Measurements from ENCODE around the gene PRR33. TPM values are rescaled to one million over a fixed set of nuclear protein-coding genes. Genes with fewer than 3 reads are reported as not detected.

PRR33 gene
- total and polyA plus RNA-seq, 2 donors (not counting 3 experiments of a cell fraction or from before 2014, with no cell fraction given), result not detected

DNA sequence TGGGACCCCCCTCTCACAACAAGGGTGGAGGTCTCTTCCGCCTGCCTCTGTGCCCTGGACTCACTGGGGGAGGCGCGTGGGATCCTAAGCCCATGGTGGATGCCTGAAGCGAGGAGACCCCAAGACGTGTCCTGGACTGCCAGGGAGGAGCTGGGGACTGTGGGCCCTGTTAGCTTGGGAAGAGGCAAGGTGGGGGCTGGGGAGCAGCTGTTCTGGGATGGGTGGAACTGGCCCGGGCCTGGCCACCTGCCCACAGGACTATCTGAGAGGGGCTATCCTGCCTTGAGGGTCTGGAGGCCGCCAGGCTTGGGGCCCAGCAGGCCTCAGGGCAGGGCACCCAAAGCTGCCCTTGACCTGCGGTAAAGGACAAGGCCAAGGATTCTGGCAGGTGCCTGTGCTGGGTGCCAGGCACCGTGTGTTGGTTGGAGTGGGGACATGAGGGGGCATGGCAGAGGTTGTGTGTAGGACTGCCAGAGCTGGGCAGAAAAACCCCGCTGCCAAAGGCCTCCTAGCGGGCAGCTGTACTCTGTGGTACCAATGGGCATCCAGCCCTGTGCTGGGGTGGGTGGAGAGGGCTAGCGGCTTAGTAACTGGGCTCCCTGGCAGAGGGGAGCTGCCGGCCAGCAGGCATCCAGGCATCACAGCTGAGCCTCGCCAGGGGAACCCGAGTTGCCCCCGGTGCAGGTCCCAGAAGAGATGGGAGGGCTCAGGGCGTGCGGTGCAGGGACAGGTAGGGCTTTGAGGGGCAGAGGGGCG is 38.1 kb downstream of the PRR33 start:
- Histone ChIP-seq H3K4me1 (ENCODE audit: control insufficient read depth, extremely low read depth, insufficient read depth, low read length) (no peaks in the 10 kb centered on the region), H3K9me1 (replicated peaks; ENCODE audit: control insufficient read depth, extremely low read depth, insufficient read depth, low read length) (no peaks in the 10 kb centered on the region), H3K9me3 (replicated peaks; ENCODE audit: control insufficient read depth, insufficient read depth, low read length) (no peaks in the 10 kb centered on the region), H4K20me1 (replicated peaks; ENCODE audit: control insufficient read depth, extremely low read depth, insufficient read depth, low read length) (no peaks in the 10 kb centered on the region), H3K79me2 (ENCODE audit: control insufficient read depth, insufficient read depth, low read length) (no peaks in the 10 kb centered on the region), H3K36me3 (ENCODE audit: control insufficient read depth in 2 of 2, extremely low read depth in 1 of 2, insufficient read depth in 2 of 2, low read length in 2 of 2) (no peaks in the 10 kb centered on the region), H3K27me3 (ENCODE audit: control insufficient read depth in 2 of 2, insufficient read depth in 2 of 2, low read length in 2 of 2) (no peaks in the 10 kb centered on the region), H2AFZ (ENCODE audit: low read depth, low read length) (no peak overlapping the region), H3K27ac (ENCODE audit: insufficient read depth, low read depth, low read length) (no peak overlapping the region), H3K4me3 (replicated peaks in 1 of 3; ENCODE audit: insufficient read depth in 1 of 3, low read depth in 1 of 3, low read length in 3 of 3) (no peak overlapping the region), H3K4me2 (ENCODE audit: insufficient read depth, low read length) (no peak overlapping the region), H3K9ac (replicated peaks; ENCODE audit: extremely low read depth, insufficient read depth, low read length) (no peak overlapping the region)
- FAIRE-seq, result no peak
- BruUV-seq (replicated peaks), result no TSS peak
- intact Hi-C loops (cut with micrococcal nuclease) (no loop called here), dilution Hi-C loops (cut with MboI; ENCODE audit: extremely low pct_ligation_motif_present, low sequenced_read_pairs) (no loop called here)
- TF ChIP-seq POLR2A (IDR thresholded peaks at IDR 0.05; ENCODE audit: low read depth, low read length) (no peak), GATA2 (IDR thresholded peaks at IDR 0.05; ENCODE audit: insufficient read depth, insufficient read length, low read depth, low read length) (no peak), FOS (IDR thresholded peaks at IDR 0.05; ENCODE audit: borderline replicate concordance, insufficient read depth, low read length) (no peak), MYC (IDR thresholded peaks at IDR 0.05; ENCODE audit: low read depth, low read length) (no peak), POLR2AphosphoS5 (IDR thresholded peaks at IDR 0.05; ENCODE audit: insufficient read depth, low read depth, low read length) (no peak), JUN (IDR thresholded peaks at IDR 0.05; ENCODE audit: borderline replicate concordance, insufficient read depth, insufficient read length, low read depth) (no peak), EZH2 (IDR thresholded peaks at IDR 0.05; ENCODE audit: borderline replicate concordance, low read depth, low read length, severe bottlenecking) (no peak)
- TF ChIP-seq, protein P1, sequence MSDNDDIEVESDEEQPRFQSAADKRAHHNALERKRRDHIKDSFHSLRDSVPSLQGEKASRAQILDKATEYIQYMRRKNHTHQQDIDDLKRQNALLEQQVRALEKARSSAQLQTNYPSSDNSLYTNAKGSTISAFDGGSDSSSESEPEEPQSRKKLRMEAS (IDR thresholded peaks at IDR 0.05; ENCODE audit: insufficient read depth, insufficient read length), result no peak
- TF ChIP-seq, protein P2, sequence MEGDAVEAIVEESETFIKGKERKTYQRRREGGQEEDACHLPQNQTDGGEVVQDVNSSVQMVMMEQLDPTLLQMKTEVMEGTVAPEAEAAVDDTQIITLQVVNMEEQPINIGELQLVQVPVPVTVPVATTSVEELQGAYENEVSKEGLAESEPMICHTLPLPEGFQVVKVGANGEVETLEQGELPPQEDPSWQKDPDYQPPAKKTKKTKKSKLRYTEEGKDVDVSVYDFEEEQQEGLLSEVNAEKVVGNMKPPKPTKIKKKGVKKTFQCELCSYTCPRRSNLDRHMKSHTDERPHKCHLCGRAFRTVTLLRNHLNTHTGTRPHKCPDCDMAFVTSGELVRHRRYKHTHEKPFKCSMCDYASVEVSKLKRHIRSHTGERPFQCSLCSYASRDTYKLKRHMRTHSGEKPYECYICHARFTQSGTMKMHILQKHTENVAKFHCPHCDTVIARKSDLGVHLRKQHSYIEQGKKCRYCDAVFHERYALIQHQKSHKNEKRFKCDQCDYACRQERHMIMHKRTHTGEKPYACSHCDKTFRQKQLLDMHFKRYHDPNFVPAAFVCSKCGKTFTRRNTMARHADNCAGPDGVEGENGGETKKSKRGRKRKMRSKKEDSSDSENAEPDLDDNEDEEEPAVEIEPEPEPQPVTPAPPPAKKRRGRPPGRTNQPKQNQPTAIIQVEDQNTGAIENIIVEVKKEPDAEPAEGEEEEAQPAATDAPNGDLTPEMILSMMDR (IDR thresholded peaks at IDR 0.05; ENCODE audit: extremely low read depth in 1 of 2, insufficient read depth in 1 of 2, low read depth in 1 of 2, low read length in 2 of 2), result no peak
- no peak for DNase-seq (ENCODE audit: low read depth, low spot score)
- ChIA-PET POLR2A (no interaction called here), CTCF (interaction anchor here (0.9 to 1.1 kb wide), 2 partner anchors 29 kb away, joined by 3 read pairs; no protein-coding TSS in a partner anchor)
